Measurements from ENCODE around the gene CD80.
"Not testable (repeated sequence)": the region's sequence is repeated elsewhere in the genome, so short reads cannot be mapped to it uniquely, and the experiment has no call there.

CD80 gene

GRCh38 chr3:119597548-119598288 lies 38.3 kb upstream of the CD80 start, which contains the start of gene PLA1A:
Gene PLA1A (plus strand): TSS chr3:119597885. CDS start chr3:119597914, 29 bp downstream.
- Histone ChIP-seq H3K9ac (no peak within 1 kb of the TSS), H3K4me3 (ENCODE audit: low read depth, low read length) (no peak within 1 kb of the TSS), H3K27me3 (ENCODE audit: control insufficient read depth, insufficient read depth, low read length) (no peaks in the 10 kb centered on the region), H3K4me2 (ENCODE audit: low read length) (no peak within 1 kb of the TSS), H3K79me2 (no peaks in the 10 kb centered on the region), H3K27ac (peak within 1 kb of the TSS; percentile 67), H3K36me3 (ENCODE audit: control insufficient read depth, insufficient read depth, low read length) (no peaks in the 10 kb centered on the region), H3K4me1 (peaks cover 36% of the 10 kb centered on the region), H3K9me3 (ENCODE audit: control insufficient read depth, low read length) (no peaks in the 10 kb centered on the region), H2AFZ (peak within 1 kb of the TSS; percentile 82)
- TF ChIP-seq, protein P1, sequence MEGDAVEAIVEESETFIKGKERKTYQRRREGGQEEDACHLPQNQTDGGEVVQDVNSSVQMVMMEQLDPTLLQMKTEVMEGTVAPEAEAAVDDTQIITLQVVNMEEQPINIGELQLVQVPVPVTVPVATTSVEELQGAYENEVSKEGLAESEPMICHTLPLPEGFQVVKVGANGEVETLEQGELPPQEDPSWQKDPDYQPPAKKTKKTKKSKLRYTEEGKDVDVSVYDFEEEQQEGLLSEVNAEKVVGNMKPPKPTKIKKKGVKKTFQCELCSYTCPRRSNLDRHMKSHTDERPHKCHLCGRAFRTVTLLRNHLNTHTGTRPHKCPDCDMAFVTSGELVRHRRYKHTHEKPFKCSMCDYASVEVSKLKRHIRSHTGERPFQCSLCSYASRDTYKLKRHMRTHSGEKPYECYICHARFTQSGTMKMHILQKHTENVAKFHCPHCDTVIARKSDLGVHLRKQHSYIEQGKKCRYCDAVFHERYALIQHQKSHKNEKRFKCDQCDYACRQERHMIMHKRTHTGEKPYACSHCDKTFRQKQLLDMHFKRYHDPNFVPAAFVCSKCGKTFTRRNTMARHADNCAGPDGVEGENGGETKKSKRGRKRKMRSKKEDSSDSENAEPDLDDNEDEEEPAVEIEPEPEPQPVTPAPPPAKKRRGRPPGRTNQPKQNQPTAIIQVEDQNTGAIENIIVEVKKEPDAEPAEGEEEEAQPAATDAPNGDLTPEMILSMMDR (IDR thresholded peaks at IDR 0.05) = no peak

- Histone ChIP-seq H3K27ac (no peak overlapping the region), H3K4me1 (peaks cover 29% of the 10 kb centered on the region), H2AFZ (peak overlapping the region; percentile 82), H3K4me3 (ENCODE audit: low read depth, low read length) (no peak overlapping the region), H3K27me3 (ENCODE audit: control insufficient read depth, insufficient read depth, low read length) (no peaks in the 10 kb centered on the region), H3K36me3 (ENCODE audit: control insufficient read depth, insufficient read depth, low read length) (no peaks in the 10 kb centered on the region), H3K79me2 (no peaks in the 10 kb centered on the region), H3K9ac (no peak overlapping the region), H3K4me2 (ENCODE audit: low read length) (no peak overlapping the region), H3K9me3 (ENCODE audit: control insufficient read depth, low read length) (no peaks in the 10 kb centered on the region)
- TF ChIP-seq, protein P1 (IDR thresholded peaks at IDR 0.05) = no peak
Observed at GRCh38 chr3:119596398-119596797, 37.0 kb upstream of the CD80 start.

- Histone ChIP-seq H3K36me3 (ENCODE audit: control insufficient read depth, insufficient read depth, low read length) (no peaks in the 10 kb centered on the region), H3K9ac (no peak overlapping the region), H3K79me2 (no peaks in the 10 kb centered on the region), H3K4me2 (ENCODE audit: low read length) (no peak overlapping the region), H3K4me1 (peaks cover 23% of the 10 kb centered on the region), H3K4me3 (ENCODE audit: low read depth, low read length) (no peak overlapping the region), H3K9me3 (ENCODE audit: control insufficient read depth, low read length) (no peaks in the 10 kb centered on the region), H3K27ac (no peak overlapping the region), H3K27me3 (ENCODE audit: control insufficient read depth, insufficient read depth, low read length) (no peaks in the 10 kb centered on the region), H2AFZ (peak overlapping the region; percentile 82)
- TF ChIP-seq, protein P1 (IDR thresholded peaks at IDR 0.05) = no peak
Observed at GRCh38 chr3:119595639-119596334, 36.4 kb upstream of the CD80 start.

- H3K9me3 ChIP-seq (ENCODE audit: control insufficient read depth, low read length); H3K79me2 ChIP-seq; H3K36me3 ChIP-seq (ENCODE audit: control insufficient read depth, insufficient read depth, low read length); H3K4me2 ChIP-seq (ENCODE audit: low read length); H3K9ac ChIP-seq; H2AFZ ChIP-seq; H3K27ac ChIP-seq; H3K27me3 ChIP-seq (ENCODE audit: control insufficient read depth, insufficient read depth, low read length); H3K4me3 ChIP-seq (ENCODE audit: low read depth, low read length): not testable (repeated sequence)
- H3K4me1 ChIP-seq = peaks cover 16% of the 10 kb centered on the region
Observed at GRCh38 chr3:119594929-119595328, 35.5 kb upstream of the CD80 start.

GRCh38 chr3:119594066-119594465 lies 34.7 kb upstream of the CD80 start:
- no peaks in the 10 kb centered on the region for H3K27me3 ChIP-seq (ENCODE audit: control insufficient read depth, insufficient read depth, low read length)
- no peaks in the 10 kb centered on the region for H3K79me2 ChIP-seq
- H3K4me3 ChIP-seq (ENCODE audit: low read depth, low read length) = no peak overlapping the region
- H3K4me1 ChIP-seq = peaks cover 14% of the 10 kb centered on the region
- H2AFZ ChIP-seq = no peak overlapping the region
- H3K9me3 ChIP-seq (ENCODE audit: control insufficient read depth, low read length) = no peaks in the 10 kb centered on the region
- H3K36me3 ChIP-seq (ENCODE audit: control insufficient read depth, insufficient read depth, low read length) = no peaks in the 10 kb centered on the region
- H3K27ac ChIP-seq = no peak overlapping the region
- TF ChIP-seq, protein P1 (IDR thresholded peaks at IDR 0.05) = no peak
- H3K4me2 ChIP-seq (ENCODE audit: low read length) = no peak overlapping the region
- no peak overlapping the region for H3K9ac ChIP-seq
